HG03432 (cell line): ENCODE measurements around the gene TMEM25.

Experiments
- ATAC-seq: cut with Tn5 transposase; IDR thresholded peaks from one replicate; pipeline ENCODE4 v1.9.1; 2021; ENCODE audit warnings: mild to moderate bottlenecking, moderate library complexity; ENCODE audit not compliant: unreplicated experiment

TMEM25 gene

GRCh38 chr11:118531597-118532084 lies 649 bp downstream of the TMEM25 start:
- no peak for ATAC-seq

GRCh38 chr11:118532091-118532490 lies 1.1 kb downstream of the TMEM25 start:
- ATAC-seq: no peak

- no peak for ATAC-seq
Observed at GRCh38 chr11:118532852-118533768, 2.1 kb downstream of the TMEM25 start.

GRCh38 chr11:118533769-118534729 lies 3.1 kb downstream of the TMEM25 start:
- ATAC-seq: no peak

GRCh38 chr11:118535261-118535660 lies 4.3 kb downstream of the TMEM25 start:
- no peak for ATAC-seq

- no peak for ATAC-seq
Observed at GRCh38 chr11:118536726-118537125, 5.7 kb downstream of the TMEM25 start.

- ATAC-seq: no peak
Observed at GRCh38 chr11:118537409-118537980, 6.5 kb downstream of the TMEM25 start.

GRCh38 chr11:118544010-118544646 lies 13.1 kb downstream of the TMEM25 start:
- ATAC-seq: no peak

- no peak for ATAC-seq
Observed at GRCh38 chr11:118544647-118545010, 13.6 kb downstream of the TMEM25 start.

GRCh38 chr11:118545533-118545932 lies 14.5 kb downstream of the TMEM25 start:
- no peak for ATAC-seq

- no peak for ATAC-seq
Observed at GRCh38 chr11:118547132-118547531, 16.1 kb downstream of the TMEM25 start.

GRCh38 chr11:118552341-118552740 lies 21.3 kb downstream of the TMEM25 start:
- no peak for ATAC-seq

GRCh38 chr11:118560806-118561205 lies 29.8 kb downstream of the TMEM25 start:
- ATAC-seq: no peak

- no peak for ATAC-seq
Observed at GRCh38 chr11:118565051-118565450, 34.1 kb downstream of the TMEM25 start.

GRCh38 chr11:118569670-118570069 lies 38.7 kb downstream of the TMEM25 start:
- no peak for ATAC-seq

- no peak for ATAC-seq
Observed at GRCh38 chr11:118570787-118571186, 39.8 kb downstream of the TMEM25 start.

- peak; percentile 14 for ATAC-seq
Observed at GRCh38 chr11:118571701-118572060, 40.7 kb downstream of the TMEM25 start.

- ATAC-seq: peak; percentile 74
Observed at GRCh38 chr11:118572061-118572980, 41.3 kb downstream of the TMEM25 start, which contains the start of gene ARCN1. Gene ARCN1, plus strand, starts transcription at chr11:118572409. Its CDS starts 139 bp downstream, at chr11:118572548.

GRCh38 chr11:118572981-118573550 lies 42.1 kb downstream of the TMEM25 start:
- peak; percentile 20 for ATAC-seq
